T-cell (primary cell): ENCODE data around the gene KCNAB2. TPM values are rescaled to one million over a fixed set of nuclear protein-coding genes. Genes with fewer than 3 reads are reported as not detected.

Source experiments
- ATAC-seq, 4 experiments: fragments of 200-7000 bp in 3 of 4; fragments of 150-1000 bp in 1 of 4; cut with Tn5 transposase; replicated peaks in 1 of 4; 1 replicate in 3 of 4; 2 replicates in 1 of 4; pipeline ENCODE4 v1.10.0; 2021; ENCODE audit warnings: moderate library complexity in 3 of 4, mild to moderate bottlenecking in 2 of 4, moderate number of reproducible peaks in 1 of 4
- CTCF ChIA-PET, 2 donors: fragments of 300-600 bp; sonication (Branson Sonifier 250); formaldehyde crosslinking; loops; one replicate each; lab custom pipeline; 2022; ENCODE audit warnings: antibody characterized with exemption in 2 of 2; lab: Charles Lee
- POLR2A ChIA-PET, 2 donors: fragments of 300-600 bp; sonication (Branson Sonifier 250); formaldehyde crosslinking; loops; one replicate each; lab custom pipeline; 2022; ENCODE audit warnings: antibody characterized with exemption in 2 of 2; lab: Charles Lee
- DNase-seq, 35 experiments: peaks; one replicate each; pipeline versions ENCODE4 v3.0.0 to v3.0.0-alpha.2; 2013 to 2023
- H3K27ac ChIP-seq: one replicate; pipeline ENCODE4 v1.5.1; 2013; ENCODE audit warnings: low read length
- H3K27me3 ChIP-seq, 2 experiments: replicated peaks in 1 of 2; 1 replicate in 1 of 2; 2 replicates in 1 of 2; pipeline versions ENCODE4 v1.6.1 to v1.7.0; 2013; ENCODE audit warnings: low read length in 1 of 2, mixed read lengths in 1 of 2; ENCODE audit not compliant: control insufficient read depth in 2 of 2, insufficient read depth in 2 of 2; ENCODE audit errors: extremely low read depth in 1 of 2
- H3K36me3 ChIP-seq, 2 donors: 1 replicate in 1 of 2; 2 replicates in 1 of 2; pipeline versions ENCODE4 v1.6.1 to v1.7.0; 2013; ENCODE audit warnings: low read length in 1 of 2; ENCODE audit not compliant: control insufficient read depth in 2 of 2, insufficient read depth in 1 of 2; ENCODE audit errors: extremely low read depth in 1 of 2
- H3K4me1 ChIP-seq, 2 experiments: 1 replicate in 1 of 2; 2 replicates in 1 of 2; pipeline versions ENCODE4 v1.6.1 to v1.7.0; 2013; ENCODE audit warnings: low read length in 2 of 2, mixed read lengths in 1 of 2; ENCODE audit not compliant: insufficient read depth in 2 of 2, control insufficient read depth in 1 of 2; ENCODE audit errors: extremely low read depth in 1 of 2
- H3K4me3 ChIP-seq, 2 donors: 1 replicate in 1 of 2; 2 replicates in 1 of 2; pipeline versions ENCODE4 v1.5.1 to v1.7.0; 2013; ENCODE audit warnings: mild to moderate bottlenecking in 2 of 2, low read length in 1 of 2, moderate library complexity in 1 of 2; ENCODE audit not compliant: control insufficient read depth in 1 of 2; ENCODE audit errors: extremely low read depth in 1 of 2
- H3K9me3 ChIP-seq: 2 replicates; pipeline ENCODE4 v1.7.0; 2013
- H3K27ac Mint-ChIP-seq, 2 donors: one replicate each; pipeline ENCODE4 v1.8.0; 2020 to 2021; ENCODE audit warnings: mild to moderate bottlenecking in 2 of 2, mixed read lengths in 2 of 2
- H3K27me3 Mint-ChIP-seq, 2 donors: one replicate each; pipeline ENCODE4 v1.8.0; 2021 to 2022; ENCODE audit warnings: mixed read lengths in 2 of 2
- H3K36me3 Mint-ChIP-seq: one replicate; pipeline ENCODE4 v1.8.0; 2021; ENCODE audit warnings: mixed read lengths
- H3K4me1 Mint-ChIP-seq, 3 donors: one replicate each; pipeline ENCODE4 v1.8.0; 2020 to 2022; ENCODE audit warnings: mixed read lengths in 3 of 3, mild to moderate bottlenecking in 1 of 3
- H3K4me3 Mint-ChIP-seq, 3 donors: one replicate each; pipeline ENCODE4 v1.8.0; 2020 to 2022; ENCODE audit warnings: mild to moderate bottlenecking in 3 of 3, mixed read lengths in 3 of 3, moderate library complexity in 3 of 3
- H3K9me3 Mint-ChIP-seq, 3 donors: one replicate each; pipeline ENCODE4 v1.8.0; 2020 to 2022; ENCODE audit warnings: mixed read lengths in 3 of 3
- WGBS: methylation state at CpG from one replicate; pipeline ENCODE4 v1.1.5; 2013; ENCODE audit warnings: missing lambda C conversion rate; ENCODE audit not compliant: insufficient coverage; 5-methylcytosine and 5-hydroxymethylcytosine counted together
- total RNA-seq, 35 experiments: library from RNA in 6 of 35; stranded (reverse) in 6 of 35; fragments of 120-200 nt in 1 of 35; gene quantifications; one replicate each; pipeline versions ENCODE4 v1.2.1 to v1.2.4 and lab custom pipeline; 2013 to 2026

KCNAB2 gene
- total RNA-seq, 5 donors from 2014 or later (not counting 1 experiment from before 2014, with no cell fraction given), result 181 to 270 (median 252) TPM

GRCh38 chr1:6144175-6144574, 98.5 kb downstream of the KCNAB2 start:
- ChIA-PET POLR2A (no interaction called here), CTCF (no interaction called here)
- Mint-ChIP-seq H3K27me3 (peaks cover 9 to 13% of the 10 kb centered on the region in 2 donors), H3K9me3 (no peaks in the 10 kb centered on the region), H3K4me1 (peaks cover 4 to 6% (median 4%) of the 10 kb centered on the region in 3 donors), H3K4me3 (no peak overlapping the region), H3K36me3 (no peaks in the 10 kb centered on the region), H3K27ac (no peak overlapping the region)
- Histone ChIP-seq H3K4me3 (no peak overlapping the region), H3K27me3 (peaks cover 0 to 30% of the 10 kb centered on the region in 2 experiments), H3K27ac (no peak overlapping the region), H3K4me1 (peaks cover 0 to 14% of the 10 kb centered on the region in 2 experiments), H3K36me3 (no peaks in the 10 kb centered on the region), H3K9me3 (no peaks in the 10 kb centered on the region)
- 72% methylated on average over 5 of the region's 7 CpGs for WGBS
- ATAC-seq (no peak), DNase-seq (no peak)

- Mint-ChIP-seq H3K27me3 (peaks cover 9 to 13% of the 10 kb centered on the region in 2 donors), H3K27ac (no peak overlapping the region), H3K9me3 (no peaks in the 10 kb centered on the region), H3K36me3 (no peaks in the 10 kb centered on the region), H3K4me1 (peaks cover 4 to 6% (median 4%) of the 10 kb centered on the region in 3 donors), H3K4me3 (no peak overlapping the region)
- Histone ChIP-seq H3K9me3 (no peaks in the 10 kb centered on the region), H3K36me3 (no peaks in the 10 kb centered on the region), H3K27ac (no peak overlapping the region), H3K4me3 (no peak overlapping the region), H3K4me1 (peaks cover 0 to 16% of the 10 kb centered on the region in 2 experiments), H3K27me3 (peaks cover 0 to 33% of the 10 kb centered on the region in 2 experiments)
- ChIA-PET POLR2A (no interaction called here), CTCF (no interaction called here)
- 69% methylated on average over 11 of the region's 16 CpGs for WGBS
- ATAC-seq (no peak), DNase-seq (no peak)
Observed at GRCh38 chr1:6144647-6145395, 99.1 kb downstream of the KCNAB2 start.

- H3K27me3 ChIP-seq, result peaks cover 0 to 33% of the 10 kb centered on the region in 2 experiments
- DNase-seq, result no peak
- no peak for ATAC-seq
- H3K9me3 ChIP-seq, result no peaks in the 10 kb centered on the region
- Mint-ChIP-seq H3K27me3 (peaks cover 9 to 13% of the 10 kb centered on the region in 2 donors), H3K27ac (no peak overlapping the region), H3K36me3 (no peaks in the 10 kb centered on the region), H3K4me3 (no peak overlapping the region), H3K4me1 (peaks cover 4 to 6% (median 4%) of the 10 kb centered on the region in 3 donors), H3K9me3 (no peaks in the 10 kb centered on the region)
- POLR2A ChIA-PET, result no interaction called here
- CTCF ChIA-PET, result no interaction called here
- peaks cover 0 to 16% of the 10 kb centered on the region in 2 experiments for H3K4me1 ChIP-seq
- no peaks in the 10 kb centered on the region for H3K36me3 ChIP-seq
- no peak overlapping the region for H3K27ac ChIP-seq
- WGBS, result 67% methylated on average over 2 of the region's 2 CpGs
- no peak overlapping the region for H3K4me3 ChIP-seq
Observed at GRCh38 chr1:6145396-6145750, 99.7 kb downstream of the KCNAB2 start.

GRCh38 chr1:6145864-6146410, 100.2 kb downstream of the KCNAB2 start:
- no peak overlapping the region for H3K4me3 ChIP-seq
- POLR2A ChIA-PET, result no interaction called here
- H3K9me3 ChIP-seq, result no peaks in the 10 kb centered on the region
- whole genome bisulfite sequencing, result 89% methylated on average over 24 of the region's 24 CpGs
- CTCF ChIA-PET, result no interaction called here
- no peaks in the 10 kb centered on the region for H3K9me3 Mint-ChIP-seq
- H3K36me3 Mint-ChIP-seq, result no peaks in the 10 kb centered on the region
- H3K27ac ChIP-seq, result no peak overlapping the region
- H3K27me3 Mint-ChIP-seq, result peaks cover 9 to 13% of the 10 kb centered on the region in 2 donors
- H3K27me3 ChIP-seq, result peaks cover 0 to 38% of the 10 kb centered on the region in 2 experiments
- H3K4me3 Mint-ChIP-seq, result no peak overlapping the region
- no peaks in the 10 kb centered on the region for H3K36me3 ChIP-seq
- H3K4me1 Mint-ChIP-seq, result peaks cover 4 to 6% (median 4%) of the 10 kb centered on the region in 3 donors
- peaks cover 0 to 16% of the 10 kb centered on the region in 2 experiments for H3K4me1 ChIP-seq
- ATAC-seq, result no peak
- DNase-seq, result no peak
- no peak overlapping the region for H3K27ac Mint-ChIP-seq

- H3K27me3 ChIP-seq, result peaks cover 0 to 45% of the 10 kb centered on the region in 2 experiments
- Mint-ChIP-seq H3K9me3 (no peaks in the 10 kb centered on the region), H3K27me3 (peaks cover 9 to 14% of the 10 kb centered on the region in 2 donors), H3K4me1 (peaks cover 4 to 6% (median 5%) of the 10 kb centered on the region in 3 donors), H3K36me3 (no peaks in the 10 kb centered on the region), H3K4me3 (peak overlapping the region in 2 of 3 donors; percentile 61 to 69), H3K27ac (no peak overlapping the region)
- peaks cover 0 to 22% of the 10 kb centered on the region in 2 experiments for H3K4me1 ChIP-seq
- 7% methylated on average over 43 of the region's 53 CpGs for WGBS
- peak; percentile 22 to 70 (median 53) for DNase-seq
- peak overlapping the region; percentile 31 to 46 for H3K4me3 ChIP-seq
- H3K36me3 ChIP-seq, result no peaks in the 10 kb centered on the region
- H3K27ac ChIP-seq, result no peak overlapping the region
- H3K9me3 ChIP-seq, result no peaks in the 10 kb centered on the region
- ATAC-seq, result peak; percentile 89 to 96 (median 92)
- ChIA-PET POLR2A (interaction anchor here in 1 of 2 donors (0.5 to 0.6 kb wide), 2 partner anchors 21 to 66 kb away, joined by 3 read pairs; no protein-coding TSS in a partner anchor), CTCF (interaction anchor here in 1 of 2 donors (0.6 kb wide), 1 partner anchor 72 kb away, joined by 3 read pairs; no protein-coding TSS in a partner anchor)
Observed at GRCh38 chr1:6148497-6149241, 103.0 kb downstream of the KCNAB2 start.

GRCh38 chr1:6149597-6149996, 103.9 kb downstream of the KCNAB2 start:
- H3K4me1 ChIP-seq, result peaks cover 0 to 31% of the 10 kb centered on the region in 2 experiments
- ATAC-seq (no peak), DNase-seq (no peak)
- no peak overlapping the region for H3K4me3 Mint-ChIP-seq
- no peaks in the 10 kb centered on the region for H3K36me3 Mint-ChIP-seq
- no peaks in the 10 kb centered on the region for H3K9me3 Mint-ChIP-seq
- H3K27ac Mint-ChIP-seq, result no peak overlapping the region
- 100% methylated on average over 1 of the region's 1 CpG for WGBS
- H3K27ac ChIP-seq, result no peak overlapping the region
- H3K9me3 ChIP-seq, result no peaks in the 10 kb centered on the region
- H3K27me3 ChIP-seq, result peaks cover 0 to 51% of the 10 kb centered on the region in 2 experiments
- H3K27me3 Mint-ChIP-seq, result peaks cover 9 to 14% of the 10 kb centered on the region in 2 donors
- ChIA-PET POLR2A (no interaction called here), CTCF (interaction anchor here in 1 of 2 donors (0.6 kb wide), 1 partner anchor 71 kb away, joined by 3 read pairs; no protein-coding TSS in a partner anchor)
- no peak overlapping the region for H3K4me3 ChIP-seq
- H3K4me1 Mint-ChIP-seq, result peaks cover 4 to 6% (median 5%) of the 10 kb centered on the region in 3 donors
- no peaks in the 10 kb centered on the region for H3K36me3 ChIP-seq
